Activated naive CD8-positive, alpha-beta T cell treated with anti-CD3 and anti-CD28 coated beads for 36 hours (primary cell): ENCODE data around the gene LYRM1. TPM values are rescaled to one million over a fixed set of nuclear protein-coding genes. Genes with fewer than 3 reads are reported as not detected.
"Not testable (repeated sequence)": the region's sequence is repeated elsewhere in the genome, so short reads cannot be mapped to it uniquely, and the experiment has no call there.

Experiments
- DNase-seq: peaks from one replicate; pipeline ENCODE4 v3.0.0; 2021
- H3K27ac Mint-ChIP-seq: one replicate; pipeline ENCODE4 v1.8.0; 2022; ENCODE audit warnings: mild to moderate bottlenecking, moderate library complexity, mixed read lengths
- H3K27me3 Mint-ChIP-seq: one replicate; pipeline ENCODE4 v1.8.0; 2022; ENCODE audit warnings: mild to moderate bottlenecking, mixed read lengths
- H3K36me3 Mint-ChIP-seq: one replicate; pipeline ENCODE4 v1.8.0; 2021; ENCODE audit warnings: mild to moderate bottlenecking, mixed read lengths
- H3K4me1 Mint-ChIP-seq: one replicate; pipeline ENCODE4 v1.8.0; 2021; ENCODE audit warnings: mixed read lengths
- H3K4me3 Mint-ChIP-seq: one replicate; pipeline ENCODE4 v1.8.0; 2022; ENCODE audit warnings: mild to moderate bottlenecking, moderate library complexity, mixed read lengths
- H3K9me3 Mint-ChIP-seq: one replicate; pipeline ENCODE4 v1.8.0; 2022; ENCODE audit warnings: mixed read lengths
- total RNA-seq, 2 experiments: library from RNA; stranded (reverse); gene quantifications; one replicate each; pipeline ENCODE4 v1.2.3, GENCODE V29; 2021

LYRM1 gene
- total RNA-seq, 2 experiments from 2014 or later, result 22.8 to 25.0 TPM

DNA sequence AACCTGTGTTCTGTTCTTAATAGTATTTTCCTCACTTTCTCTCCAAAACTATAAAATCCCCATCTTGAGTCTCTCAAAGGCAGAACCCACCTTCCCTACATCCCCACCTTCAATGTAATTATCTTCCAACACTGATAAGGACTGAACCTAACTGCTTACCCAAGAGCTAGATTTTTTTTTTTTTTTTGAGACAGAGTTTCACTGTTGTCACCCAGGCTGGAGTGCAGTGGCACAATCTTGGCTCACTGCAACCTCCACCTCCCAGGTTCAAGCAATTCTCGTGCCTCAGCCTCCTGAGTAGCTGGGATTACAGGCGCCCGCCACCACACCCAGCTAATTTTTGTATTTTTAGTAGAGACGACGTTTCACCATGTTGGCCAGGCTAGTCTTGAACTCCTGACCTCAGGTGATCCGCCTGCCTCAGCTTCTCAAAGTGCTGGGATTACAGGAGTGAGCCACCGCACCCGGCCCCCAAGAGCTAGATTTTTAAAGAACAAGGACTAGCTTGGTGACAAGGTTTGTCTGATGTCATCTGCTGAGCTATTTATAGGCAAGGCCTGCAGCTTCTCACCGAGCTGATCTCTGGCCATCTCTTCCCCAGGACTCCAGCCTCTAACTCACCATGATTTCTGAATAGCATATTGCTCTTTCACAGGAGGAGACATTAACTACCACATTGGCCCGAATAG is 29.2 kb downstream of the LYRM1 start:
- H3K36me3 Mint-ChIP-seq, result peaks cover 13% of the 10 kb centered on the region
- not testable (repeated sequence) for H3K27me3 Mint-ChIP-seq, H3K9me3 Mint-ChIP-seq, DNase-seq, H3K27ac Mint-ChIP-seq, H3K4me3 Mint-ChIP-seq, H3K4me1 Mint-ChIP-seq

GRCh38 chr16:20930365-20930690 is 29.8 kb downstream of the LYRM1 start:
- H3K4me1 Mint-ChIP-seq, result no peaks in the 10 kb centered on the region
- peaks cover 3% of the 10 kb centered on the region for H3K27me3 Mint-ChIP-seq
- H3K27ac Mint-ChIP-seq, result no peak overlapping the region
- H3K9me3 Mint-ChIP-seq, result no peaks in the 10 kb centered on the region
- peaks cover 13% of the 10 kb centered on the region for H3K36me3 Mint-ChIP-seq
- no peak for DNase-seq
- no peak overlapping the region for H3K4me3 Mint-ChIP-seq

GRCh38 chr16:20931066-20931600 is 30.6 kb downstream of the LYRM1 start:
- Mint-ChIP-seq H3K4me1 (no peaks in the 10 kb centered on the region), H3K4me3 (no peak overlapping the region), H3K9me3 (no peaks in the 10 kb centered on the region), H3K27me3 (peaks cover 3% of the 10 kb centered on the region), H3K36me3 (peaks cover 5% of the 10 kb centered on the region), H3K27ac (no peak overlapping the region)
- no peak for DNase-seq

GRCh38 chr16:20933589-20933988 is 33.0 kb downstream of the LYRM1 start:
- H3K9me3 Mint-ChIP-seq, result no peaks in the 10 kb centered on the region
- H3K4me1 Mint-ChIP-seq, result no peaks in the 10 kb centered on the region
- DNase-seq, result no peak
- no peak overlapping the region for H3K4me3 Mint-ChIP-seq
- no peaks in the 10 kb centered on the region for H3K36me3 Mint-ChIP-seq
- H3K27me3 Mint-ChIP-seq, result peaks cover 3% of the 10 kb centered on the region
- no peak overlapping the region for H3K27ac Mint-ChIP-seq

- Mint-ChIP-seq H3K4me3 (no peak overlapping the region), H3K36me3 (no peaks in the 10 kb centered on the region), H3K9me3 (no peaks in the 10 kb centered on the region), H3K27me3 (peaks cover 6% of the 10 kb centered on the region), H3K27ac (no peak overlapping the region), H3K4me1 (peaks cover 13% of the 10 kb centered on the region)
- DNase-seq, result no peak
These were observed 37.2 kb downstream of the LYRM1 start for GRCh38 chr16:20937736-20938135.

DNA sequence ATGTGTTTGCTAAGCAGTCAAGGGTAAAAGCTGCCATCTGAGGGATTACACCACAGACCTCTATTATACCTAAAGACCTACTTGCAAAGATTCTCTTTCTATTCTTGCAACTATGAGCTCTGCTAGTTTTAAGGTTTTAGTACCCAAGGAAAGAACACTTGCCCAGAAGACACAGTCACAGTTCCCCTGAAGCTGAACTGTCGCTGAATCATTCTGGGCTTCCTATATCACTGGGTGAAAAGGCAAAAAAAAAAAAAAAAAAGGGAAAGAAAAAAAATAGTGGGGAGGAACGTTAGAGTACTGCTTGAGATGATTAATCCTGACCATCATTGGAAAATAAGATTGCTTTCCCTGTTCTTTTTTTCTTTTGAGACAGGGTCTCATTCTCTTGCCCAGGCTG is 37.9 kb downstream of the LYRM1 start:
- DNase-seq, result no peak
- H3K27ac Mint-ChIP-seq, result no peak overlapping the region
- peaks cover 6% of the 10 kb centered on the region for H3K27me3 Mint-ChIP-seq
- H3K4me1 Mint-ChIP-seq, result peaks cover 16% of the 10 kb centered on the region
- H3K4me3 Mint-ChIP-seq, result no peak overlapping the region
- H3K36me3 Mint-ChIP-seq, result no peaks in the 10 kb centered on the region
- no peaks in the 10 kb centered on the region for H3K9me3 Mint-ChIP-seq

GRCh38 chr16:20939611-20940010 is 39.0 kb downstream of the LYRM1 start:
- H3K36me3 Mint-ChIP-seq, result no peaks in the 10 kb centered on the region

GRCh38 chr16:20940871-20941635 is 40.5 kb downstream of the LYRM1 start:
- H3K36me3 Mint-ChIP-seq, result no peaks in the 10 kb centered on the region
- H3K27me3 Mint-ChIP-seq, result peaks cover 3% of the 10 kb centered on the region
- peaks cover 28% of the 10 kb centered on the region for H3K4me1 Mint-ChIP-seq
- H3K9me3 Mint-ChIP-seq, result no peaks in the 10 kb centered on the region
- peak; percentile 11 for DNase-seq
- no peak overlapping the region for H3K4me3 Mint-ChIP-seq
- H3K27ac Mint-ChIP-seq, result peak overlapping the region; percentile 44

More at GRCh38 chr16:20939611-20940010, 39.0 kb downstream of the LYRM1 start:
- H3K27ac Mint-ChIP-seq, result no peak overlapping the region
- no peak for DNase-seq
- no peaks in the 10 kb centered on the region for H3K9me3 Mint-ChIP-seq
- H3K4me1 Mint-ChIP-seq, result peaks cover 20% of the 10 kb centered on the region
- no peak overlapping the region for H3K4me3 Mint-ChIP-seq
- peaks cover 6% of the 10 kb centered on the region for H3K27me3 Mint-ChIP-seq

DNA sequence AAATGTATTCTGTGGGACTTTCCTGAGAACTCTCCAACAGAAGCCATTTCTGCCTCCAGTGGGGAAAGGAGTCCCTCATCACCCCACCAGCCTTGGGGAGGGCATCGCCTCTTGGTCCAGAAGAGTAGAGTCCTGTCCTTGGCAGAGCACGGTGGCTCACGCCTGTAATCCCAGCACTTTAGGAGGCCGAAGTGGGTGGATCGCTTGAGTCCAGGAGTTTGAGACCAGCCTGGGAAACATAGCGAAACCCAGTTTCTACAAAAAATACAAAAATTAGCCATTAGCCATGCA is 41.0 kb downstream of the LYRM1 start:
- Mint-ChIP-seq H3K4me3 (no peak overlapping the region), H3K4me1 (peaks cover 28% of the 10 kb centered on the region), H3K27me3 (peaks cover 3% of the 10 kb centered on the region), H3K27ac (peak overlapping the region; percentile 44), H3K36me3 (no peaks in the 10 kb centered on the region), H3K9me3 (no peaks in the 10 kb centered on the region)
- no peak for DNase-seq

- peaks cover 28% of the 10 kb centered on the region for H3K4me1 Mint-ChIP-seq
- H3K4me3 Mint-ChIP-seq, result no peak overlapping the region
These were observed 41.7 kb downstream of the LYRM1 start for GRCh38 chr16:20942256-20942655.

DNA sequence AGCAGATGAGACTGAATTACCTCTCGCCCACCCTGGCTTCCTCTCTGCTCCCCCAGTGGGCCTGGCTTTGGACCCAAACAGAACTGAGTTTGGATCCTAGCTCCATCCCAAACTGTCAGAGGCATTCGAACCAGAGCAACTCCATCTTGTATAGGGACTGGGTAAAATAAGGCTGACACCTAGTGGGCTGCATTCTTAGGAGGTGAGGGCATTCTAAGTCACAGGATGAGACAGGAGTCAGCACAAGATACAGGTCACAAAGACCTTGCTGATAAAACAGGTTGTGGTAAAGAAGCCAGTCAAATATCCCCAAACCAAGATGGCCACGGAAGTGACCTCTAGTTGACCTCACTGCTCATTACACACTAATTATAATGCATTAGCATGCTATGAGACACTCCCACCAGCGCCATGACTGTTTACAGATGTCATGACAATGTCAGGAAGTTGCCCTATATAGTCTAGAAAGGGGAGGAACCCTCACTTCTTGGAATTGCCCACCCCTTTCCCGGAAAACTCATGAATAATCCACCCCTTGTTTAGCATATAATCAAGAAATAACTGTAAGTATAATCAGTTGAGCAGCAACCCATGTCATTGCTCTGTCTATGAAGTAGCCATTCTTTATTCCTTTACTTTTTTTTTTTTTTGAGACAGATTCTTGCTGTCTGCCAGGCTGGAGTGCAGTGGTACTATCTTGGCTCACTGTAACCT is 44.4 kb downstream of the LYRM1 start:
- Mint-ChIP-seq H3K27me3 (peaks cover 6% of the 10 kb centered on the region), H3K4me1 (peaks cover 28% of the 10 kb centered on the region), H3K4me3 (no peak overlapping the region), H3K9me3 (no peaks in the 10 kb centered on the region), H3K27ac (no peak overlapping the region), H3K36me3 (no peaks in the 10 kb centered on the region)
- peak; percentile 65 for DNase-seq

More at GRCh38 chr16:20942256-20942655, 41.7 kb downstream of the LYRM1 start:
- H3K27ac Mint-ChIP-seq, result no peak overlapping the region
- no peaks in the 10 kb centered on the region for H3K36me3 Mint-ChIP-seq
- no peaks in the 10 kb centered on the region for H3K9me3 Mint-ChIP-seq
- H3K27me3 Mint-ChIP-seq, result peaks cover 3% of the 10 kb centered on the region
- no peak for DNase-seq

DNA sequence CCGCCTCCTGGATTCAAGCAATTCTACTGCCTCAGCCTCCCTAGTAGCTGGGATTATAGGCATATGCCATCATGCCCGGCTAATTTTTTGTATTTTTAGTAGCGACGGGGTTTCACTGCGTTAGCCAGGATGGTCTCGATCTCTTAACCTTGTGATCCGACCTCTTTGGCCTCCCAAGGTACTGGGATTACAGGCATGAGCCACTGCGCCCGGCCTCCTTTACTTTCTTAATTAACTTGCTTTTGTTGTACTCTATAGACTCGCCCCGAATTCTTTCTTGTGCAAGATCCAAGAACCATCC is 45.0 kb downstream of the LYRM1 start:
- not testable (repeated sequence) for H3K27ac Mint-ChIP-seq, H3K9me3 Mint-ChIP-seq, H3K27me3 Mint-ChIP-seq, DNase-seq, H3K36me3 Mint-ChIP-seq, H3K4me3 Mint-ChIP-seq
- H3K4me1 Mint-ChIP-seq, result peaks cover 28% of the 10 kb centered on the region

DNA sequence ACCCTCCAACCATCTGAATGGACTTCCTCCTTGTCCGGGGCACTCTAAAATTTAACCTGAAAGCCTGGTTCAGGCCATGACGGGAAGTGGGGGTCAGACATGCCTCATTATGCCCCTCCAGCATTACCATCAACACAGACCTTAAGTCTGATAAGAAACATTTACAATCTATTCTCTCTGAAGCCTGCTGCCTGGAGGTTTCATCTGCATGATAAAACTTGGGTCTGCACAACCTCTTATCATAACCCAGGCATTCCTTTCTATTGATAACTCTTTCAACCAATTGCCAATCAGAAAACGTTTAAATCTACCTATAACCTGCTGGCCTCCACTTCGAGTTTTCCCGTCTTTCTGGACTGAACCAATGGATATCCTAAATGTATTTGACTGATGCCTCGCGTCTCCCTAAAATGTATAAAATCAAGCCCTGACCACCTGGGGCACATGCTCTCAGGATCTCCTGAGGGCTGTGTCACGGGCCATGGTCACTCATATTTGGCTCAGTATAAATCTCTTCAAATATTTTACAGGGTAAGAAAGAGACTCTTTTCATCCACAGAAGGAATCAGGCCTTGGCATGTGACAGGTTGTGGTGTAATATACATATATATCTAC is 45.6 kb downstream of the LYRM1 start:
- peaks cover 6% of the 10 kb centered on the region for H3K27me3 Mint-ChIP-seq
- H3K9me3 Mint-ChIP-seq, result no peaks in the 10 kb centered on the region
- no peaks in the 10 kb centered on the region for H3K36me3 Mint-ChIP-seq
- no peak overlapping the region for H3K27ac Mint-ChIP-seq
- H3K4me3 Mint-ChIP-seq, result no peak overlapping the region
- H3K4me1 Mint-ChIP-seq, result peaks cover 24% of the 10 kb centered on the region
- DNase-seq, result no peak

DNA sequence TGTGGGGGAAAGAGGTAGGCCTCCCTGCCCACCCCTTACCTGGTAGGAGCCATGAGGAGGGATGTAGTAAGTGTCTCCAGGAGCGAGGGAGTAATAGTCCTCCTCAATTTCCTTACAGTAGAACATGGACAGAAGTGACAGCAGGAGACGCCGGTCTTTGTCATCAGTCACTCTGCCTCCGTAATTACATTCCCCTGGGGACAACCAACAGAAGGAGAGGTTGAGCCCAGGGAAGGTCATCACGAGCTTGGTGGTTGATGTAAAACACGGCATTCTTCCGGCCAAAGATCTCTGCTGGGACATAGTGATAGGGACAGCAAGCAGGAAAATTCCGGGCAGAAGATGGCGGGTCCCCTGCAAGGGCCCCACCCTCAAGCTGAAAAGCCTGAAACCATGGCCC is 47.9 kb downstream of the LYRM1 start:
- H3K27ac Mint-ChIP-seq, result no peak overlapping the region
- peaks cover 12% of the 10 kb centered on the region for H3K4me1 Mint-ChIP-seq
- no peak for DNase-seq
- H3K36me3 Mint-ChIP-seq, result no peaks in the 10 kb centered on the region
- H3K4me3 Mint-ChIP-seq, result no peak overlapping the region
- peaks cover 4% of the 10 kb centered on the region for H3K27me3 Mint-ChIP-seq
- no peaks in the 10 kb centered on the region for H3K9me3 Mint-ChIP-seq

DNA sequence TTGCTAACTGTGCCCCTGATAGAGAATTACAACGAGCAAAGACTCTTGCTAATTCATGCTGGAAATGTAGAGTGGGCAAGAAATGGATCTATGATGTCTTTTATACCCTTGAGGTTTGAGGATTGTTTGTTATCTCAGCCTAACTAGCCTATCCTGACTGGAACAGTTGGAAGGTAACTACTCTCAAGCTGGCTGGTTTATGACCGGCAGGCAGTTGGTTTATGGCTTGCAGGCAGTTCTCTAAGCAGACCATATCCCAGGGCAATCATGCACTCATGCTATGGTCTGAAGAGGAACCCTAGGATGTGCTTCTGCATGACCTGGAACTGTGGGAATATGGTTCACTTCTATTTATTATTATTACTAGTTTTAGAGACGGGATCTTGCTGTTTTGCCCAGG is 49.1 kb downstream of the LYRM1 start:
- Mint-ChIP-seq H3K4me1 (peaks cover 8% of the 10 kb centered on the region), H3K9me3 (no peaks in the 10 kb centered on the region), H3K4me3 (no peak overlapping the region), H3K27ac (no peak overlapping the region), H3K27me3 (peaks cover 4% of the 10 kb centered on the region), H3K36me3 (no peaks in the 10 kb centered on the region)
- DNase-seq, result no peak
